ENCODE data around the gene PDE11A. TPM values are rescaled to one million over a fixed set of nuclear protein-coding genes. Genes with fewer than 3 reads are reported as not detected.

Gene PDE11A
- total and polyA plus RNA-seq, 10 donors, result 0.02 to 1.2 (median 0.22) TPM; not detected in 3

GRCh38 chr2:177830881-177831386, 241.6 kb downstream of the PDE11A start:
- DNase-seq, result no peak
- H3K9me3 ChIP-seq, result peaks cover 0 to 28% (median 17%) of the 10 kb centered on the region in 8 donors
- peaks cover 0 to 3% (median 0%) of the 10 kb centered on the region in 7 donors for H3K27me3 ChIP-seq (replicated peaks in 1 of 7)
- TF ChIP-seq, protein P1, sequence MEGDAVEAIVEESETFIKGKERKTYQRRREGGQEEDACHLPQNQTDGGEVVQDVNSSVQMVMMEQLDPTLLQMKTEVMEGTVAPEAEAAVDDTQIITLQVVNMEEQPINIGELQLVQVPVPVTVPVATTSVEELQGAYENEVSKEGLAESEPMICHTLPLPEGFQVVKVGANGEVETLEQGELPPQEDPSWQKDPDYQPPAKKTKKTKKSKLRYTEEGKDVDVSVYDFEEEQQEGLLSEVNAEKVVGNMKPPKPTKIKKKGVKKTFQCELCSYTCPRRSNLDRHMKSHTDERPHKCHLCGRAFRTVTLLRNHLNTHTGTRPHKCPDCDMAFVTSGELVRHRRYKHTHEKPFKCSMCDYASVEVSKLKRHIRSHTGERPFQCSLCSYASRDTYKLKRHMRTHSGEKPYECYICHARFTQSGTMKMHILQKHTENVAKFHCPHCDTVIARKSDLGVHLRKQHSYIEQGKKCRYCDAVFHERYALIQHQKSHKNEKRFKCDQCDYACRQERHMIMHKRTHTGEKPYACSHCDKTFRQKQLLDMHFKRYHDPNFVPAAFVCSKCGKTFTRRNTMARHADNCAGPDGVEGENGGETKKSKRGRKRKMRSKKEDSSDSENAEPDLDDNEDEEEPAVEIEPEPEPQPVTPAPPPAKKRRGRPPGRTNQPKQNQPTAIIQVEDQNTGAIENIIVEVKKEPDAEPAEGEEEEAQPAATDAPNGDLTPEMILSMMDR (IDR thresholded peaks at IDR 0.05 in 8 of 11, conservative IDR thresholded peaks at IDR 0.05 in 3 of 11), result no peak
- TF ChIP-seq POLR2A (IDR thresholded peaks at IDR 0.05), result no peak
- H3K4me1 ChIP-seq, result no peaks in the 10 kb centered on the region
- no peak overlapping the region for H3K27ac ChIP-seq
- 89 to 98% (median 93%) methylated on average over 1 of the region's 1 CpG for WGBS, 5 donors
- no peak overlapping the region for H3K4me3 ChIP-seq
- no peaks in the 10 kb centered on the region for H3K36me3 ChIP-seq
- intact Hi-C loops (cut with DNase I; ENCODE audit: low total_unique reads), result no loop called here

DNA sequence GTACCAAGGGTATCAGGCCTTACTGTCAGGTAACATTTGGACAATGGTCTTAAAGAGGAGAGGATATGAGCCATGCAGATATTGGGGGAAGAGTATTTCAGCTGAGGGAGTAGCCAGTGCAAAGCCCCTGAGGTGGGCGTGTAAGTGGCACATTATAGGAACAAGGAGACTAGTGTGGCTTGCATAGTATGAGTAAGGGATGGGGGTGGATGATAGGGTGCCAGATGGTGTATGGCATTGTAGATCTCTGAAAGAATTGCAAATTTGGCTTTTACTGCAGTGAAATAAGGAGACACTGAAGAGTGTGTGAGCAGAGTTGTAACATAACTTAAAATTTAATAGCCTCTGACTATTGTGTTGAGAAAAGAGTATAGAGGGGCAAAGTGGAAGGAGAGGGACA, 244.0 kb downstream of the PDE11A start:
- no peak for DNase-seq
- H3K36me3 ChIP-seq, result no peaks in the 10 kb centered on the region
- H3K27ac ChIP-seq, result no peak overlapping the region
- H3K9me3 ChIP-seq, result peaks cover 0 to 4% (median 0%) of the 10 kb centered on the region in 8 donors
- WGBS, 5 donors, result 80 to 95% (median 92%) methylated on average over 1 of the region's 1 CpG
- no peaks in the 10 kb centered on the region for H3K4me1 ChIP-seq
- TF ChIP-seq, protein P1 (IDR thresholded peaks at IDR 0.05 in 8 of 11, conservative IDR thresholded peaks at IDR 0.05 in 3 of 11), result no peak
- TF ChIP-seq POLR2AphosphoS5 (IDR thresholded peaks at IDR 0.05) (no peak), POLR2A (IDR thresholded peaks at IDR 0.05) (no peak)
- no peaks in the 10 kb centered on the region for H3K27me3 ChIP-seq (replicated peaks in 1 of 7)
- intact Hi-C loops (cut with DNase I; ENCODE audit: low total_unique reads), result no loop called here
- no peak overlapping the region for H3K4me3 ChIP-seq

GRCh38 chr2:177826897-177827296, 245.7 kb downstream of the PDE11A start:
- TF ChIP-seq POLR2AphosphoS5 (IDR thresholded peaks at IDR 0.05), result no peak
- TF ChIP-seq, protein P1 (IDR thresholded peaks at IDR 0.05 in 8 of 11, conservative IDR thresholded peaks at IDR 0.05 in 3 of 11), result no peak
- TF ChIP-seq POLR2A (IDR thresholded peaks at IDR 0.05), result no peak
- intact Hi-C loops (cut with DNase I; ENCODE audit: low total_unique reads), result no loop called here
- Histone ChIP-seq H3K27ac (no peak overlapping the region), H3K9me3 (no peaks in the 10 kb centered on the region), H3K4me1 (no peaks in the 10 kb centered on the region), H3K36me3 (no peaks in the 10 kb centered on the region), H3K27me3 (replicated peaks in 1 of 7) (no peaks in the 10 kb centered on the region), H3K4me3 (no peak overlapping the region)
- DNase-seq, result no peak
- WGBS, 5 donors, result 77 to 95% (median 83%) methylated on average over 2 of the region's 2 CpGs

DNA sequence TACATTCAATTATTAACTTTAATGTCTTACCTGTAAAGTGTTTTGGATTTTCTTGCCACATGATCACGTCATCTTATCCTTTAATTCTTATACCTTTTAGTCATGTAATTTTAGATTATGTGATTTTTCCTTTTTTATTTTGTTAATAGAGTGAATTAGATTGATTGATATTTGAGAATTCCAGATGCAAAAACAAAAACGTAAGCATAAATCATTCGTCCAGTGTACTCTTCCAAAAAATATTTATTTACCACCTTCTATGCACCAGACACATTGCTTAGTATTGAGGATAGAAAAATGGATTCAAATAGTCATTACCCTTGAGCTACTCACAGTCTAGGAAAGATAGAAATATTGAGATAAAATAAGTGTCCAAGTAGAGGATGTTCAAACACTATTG, 249.6 kb downstream of the PDE11A start:
- H3K27me3 ChIP-seq (replicated peaks in 1 of 7), result no peaks in the 10 kb centered on the region
- DNase-seq, result no peak
- no peaks in the 10 kb centered on the region for H3K9me3 ChIP-seq
- 77 to 94% (median 88%) methylated on average over 3 of the region's 3 CpGs for WGBS, 5 donors
- TF ChIP-seq POLR2A (IDR thresholded peaks at IDR 0.05) (no peak), POLR2AphosphoS5 (IDR thresholded peaks at IDR 0.05) (no peak)
- TF ChIP-seq, protein P1 (IDR thresholded peaks at IDR 0.05 in 8 of 11, conservative IDR thresholded peaks at IDR 0.05 in 3 of 11), result no peak
- H3K36me3 ChIP-seq, result no peaks in the 10 kb centered on the region
- no peak overlapping the region for H3K27ac ChIP-seq
- no peak overlapping the region for H3K4me3 ChIP-seq
- no peaks in the 10 kb centered on the region for H3K4me1 ChIP-seq
- intact Hi-C loops (cut with DNase I; ENCODE audit: low total_unique reads), result no loop called here
